HCT116 (cell line): Measurements from ENCODE around the gene LRRFIP1. TPM values are rescaled to one million over a fixed set of nuclear protein-coding genes. Genes with fewer than 3 reads are reported as not detected.

Experiments used
- ATAC-seq: fragments of 200-7000 bp; cut with Tn5 transposase; 2 replicates; pipeline ENCODE4 v1.9.1; 2020; ENCODE audit warnings: mild to moderate bottlenecking, moderate library complexity
- BruUV-seq: library from RNA; stranded (reverse); fragments of 400-500 nt; replicated peaks from 2 replicates; lab custom pipeline; 2021; lab: Mats Ljungman, UMichigan
- CTCF ChIA-PET: fragments of 300-600 bp; sonication (Branson Sonifier 250); formaldehyde crosslinking; loops from one replicate; lab custom pipeline; 2021; ENCODE audit warnings: antibody characterized with exemption; lab: Charles Lee
- POLR2A ChIA-PET: fragments of 300-600, 350-600 bp; sonication (Branson Sonifier 250); formaldehyde crosslinking; loops from one replicate; lab custom pipeline; 2021; ENCODE audit warnings: antibody characterized with exemption; lab: Charles Lee
- RAD21 ChIA-PET, 2 experiments: fragments of 300-600 bp; sonication (Branson Sonifier 250); formaldehyde crosslinking; loops; one replicate each; lab custom pipeline; 2023; ENCODE audit warnings: low total read pairs in 2 of 2; ENCODE audit not compliant: uncharacterized antibody in 2 of 2, unreplicated experiment in 2 of 2, low non-redundant PET in 1 of 2; lab: Charles Lee
- DNase-seq: peaks from one replicate; pipeline ENCODE4 v3.0.0-alpha.2; 2010; ENCODE audit warnings: low read depth, low spot score
- H2AFZ ChIP-seq: fragments of 200-600 bp; shearing (Covaris generic), sonication (generic); 2 replicates; pipeline ENCODE4 v1.6.1; 2017; ENCODE audit warnings: low read depth, mixed run types, mixed read lengths, antibody characterized with exemption, low read length; ENCODE audit not compliant: poor library complexity, severe bottlenecking
- H3K27ac ChIP-seq: 2 replicates; pipeline ENCODE4 v1.5.1; 2012; ENCODE audit warnings: low read depth, low read length
- H3K27me3 ChIP-seq: fragments of 200-600 bp; sonication (generic); 2 replicates; pipeline ENCODE4 v1.6.1; 2016; ENCODE audit warnings: mixed run types, low read length, mixed read lengths; ENCODE audit not compliant: insufficient read depth
- H3K36me3 ChIP-seq, 2 experiments: fragments of 200-500 bp in 1 of 2; fragments of 200-600 bp in 1 of 2; sonication (Bioruptor generic) in 1 of 2; sonication (generic) in 1 of 2; 2 replicates each; pipeline versions ENCODE4 v1.5.1 to v1.6.1; 2014 to 2016; ENCODE audit warnings: low read length in 2 of 2, inconsistent platforms in 1 of 2, mixed read lengths in 1 of 2, mixed run types in 1 of 2; ENCODE audit not compliant: insufficient read depth in 2 of 2, control insufficient read depth in 1 of 2
- H3K4me1 ChIP-seq, 2 experiments: fragments of 200-600 bp in 1 of 2; sonication (generic) in 1 of 2; 2 replicates each; pipeline versions ENCODE4 v1.5.1 to v1.6.1; 2012 to 2017; ENCODE audit warnings: low read length in 2 of 2, inconsistent platforms in 1 of 2, mild to moderate bottlenecking in 1 of 2, mixed read lengths in 1 of 2, mixed run types in 1 of 2, moderate library complexity in 1 of 2; ENCODE audit not compliant: insufficient read depth in 2 of 2, control insufficient read depth in 1 of 2
- H3K4me2 ChIP-seq: fragments of 200-600 bp; sonication (generic); 2 replicates; pipeline ENCODE4 v1.6.1; 2017; ENCODE audit warnings: mixed run types, low read length, mixed read lengths
- H3K4me3 ChIP-seq, 2 experiments: fragments of 200-600 bp in 1 of 2; sonication (generic) in 1 of 2; replicated peaks in 1 of 2; 2 replicates each; pipeline ENCODE4 v1.5.1; 2011 to 2016; ENCODE audit warnings: low read length in 2 of 2, control low read depth in 1 of 2, low read depth in 1 of 2, mild to moderate bottlenecking in 1 of 2, mixed read lengths in 1 of 2, mixed run types in 1 of 2
- H3K79me2 ChIP-seq: fragments of 200-600 bp; sonication (generic); 2 replicates; pipeline ENCODE4 v1.6.1; 2017; ENCODE audit warnings: mild to moderate bottlenecking, mixed run types, low read length, moderate library complexity, mixed read lengths; ENCODE audit not compliant: insufficient read depth
- H3K9ac ChIP-seq: fragments of 200-600 bp; sonication (generic); 2 replicates; pipeline ENCODE4 v1.6.1; 2016; ENCODE audit warnings: low read length, mixed read lengths
- H3K9me2 ChIP-seq: fragments of 200-600 bp; sonication (generic), shearing (Covaris generic); 2 replicates; pipeline ENCODE4 v1.6.1; 2017; ENCODE audit warnings: mixed run types, mild to moderate bottlenecking, moderate library complexity; ENCODE audit not compliant: insufficient read depth
- H3K9me3 ChIP-seq, 2 experiments: fragments of 200-500 bp in 1 of 2; fragments of 200-600 bp in 1 of 2; sonication (Bioruptor generic) in 1 of 2; sonication (generic) in 1 of 2; 2 replicates each; pipeline ENCODE4 v1.6.1; 2014 to 2017; ENCODE audit warnings: low read length in 2 of 2, mixed read lengths in 2 of 2, inconsistent platforms in 1 of 2, low read depth in 1 of 2, mild to moderate bottlenecking in 1 of 2, mixed run types in 1 of 2, moderate library complexity in 1 of 2; ENCODE audit not compliant: control insufficient read depth in 1 of 2, insufficient read depth in 1 of 2
- H4K20me1 ChIP-seq: fragments of 200-600 bp; sonication (generic), shearing (Covaris generic); 2 replicates; pipeline ENCODE4 v1.6.1; 2017; ENCODE audit warnings: mixed run types, mild to moderate bottlenecking, moderate library complexity; ENCODE audit not compliant: insufficient read depth
- ATF3 ChIP-seq: IDR thresholded peaks from 2 replicates; pipeline ENCODE4 v1.6.1; 2012
- CBX3 ChIP-seq: IDR thresholded peaks from 2 replicates; pipeline ENCODE4 v1.6.1; 2012; ENCODE audit warnings: low read depth
- CTCF ChIP-seq, 3 experiments: fragments of 200-600 bp in 1 of 3; sonication (generic) in 1 of 3; IDR thresholded peaks in 2 of 3; conservative IDR thresholded peaks in 1 of 3; 2 replicates each; pipeline ENCODE4 v1.5.1; 2012 to 2017; ENCODE audit warnings: low read depth in 2 of 3, low read length in 2 of 3, antibody characterized with exemption in 1 of 3, borderline replicate concordance in 1 of 3, control low read depth in 1 of 3, mild to moderate bottlenecking in 1 of 3, mixed read lengths in 1 of 3, mixed run types in 1 of 3, moderate library complexity in 1 of 3; ENCODE audit not compliant: insufficient read depth in 1 of 3
- EZH2 ChIP-seq: fragments of 200-600 bp; sonication (generic); IDR thresholded peaks from 2 replicates; pipeline ENCODE4 v1.6.1; 2017; ENCODE audit warnings: antibody characterized with exemption, mixed run types
- JUND ChIP-seq: IDR thresholded peaks from 2 replicates; pipeline ENCODE4 v1.6.1; 2012
- MAX ChIP-seq: IDR thresholded peaks from 2 replicates; pipeline ENCODE4 v1.6.1; 2012
- POLR2A ChIP-seq: IDR thresholded peaks from 2 replicates; pipeline ENCODE4 v1.7.0; 2011; ENCODE audit warnings: borderline replicate concordance; ENCODE audit not compliant: insufficient read depth, insufficient read length; ENCODE audit errors: extremely low read depth
- POLR2AphosphoS5 ChIP-seq: IDR thresholded peaks from 2 replicates; pipeline ENCODE4 v1.6.1; 2011; ENCODE audit warnings: mild to moderate bottlenecking, low read depth, low read length, moderate library complexity
- RAD21 ChIP-seq: IDR thresholded peaks from 2 replicates; pipeline ENCODE4 v1.6.1; 2012; ENCODE audit warnings: low read depth, mild to moderate bottlenecking
- SIN3A ChIP-seq: IDR thresholded peaks from 2 replicates; pipeline ENCODE4 v1.6.1; 2012; ENCODE audit warnings: low read depth
- SP1 ChIP-seq: IDR thresholded peaks from 2 replicates; pipeline ENCODE4 v1.6.1; 2012; ENCODE audit warnings: low read depth
- TCF7L2 ChIP-seq: IDR thresholded peaks from 2 replicates; pipeline ENCODE4 v1.7.0; 2011; ENCODE audit warnings: borderline replicate concordance, inconsistent platforms; ENCODE audit not compliant: insufficient read depth, insufficient read length; ENCODE audit errors: extremely low read depth
- ZBTB33 ChIP-seq: IDR thresholded peaks from 2 replicates; pipeline ENCODE4 v1.6.1; 2011; ENCODE audit warnings: mild to moderate bottlenecking, low read length, moderate library complexity; ENCODE audit not compliant: insufficient replicate concordance; ENCODE audit errors: extremely low read depth
- ZNF274 ChIP-seq: fragments of 200-500 bp; sonication (Bioruptor generic); IDR thresholded peaks from 2 replicates; pipeline ENCODE4 v1.6.1; 2014; ENCODE audit warnings: mild to moderate bottlenecking, low read depth, low read length, inconsistent platforms
- intact Hi-C: fragments of 100-400 bp; cut with micrococcal nuclease; formaldehyde crosslinking; loops from 2 replicates; pipeline ENCODE4 v1.10.0; 2022
- total RNA-seq: library from RNA; stranded (reverse); gene quantifications from one replicate; pipeline ENCODE4 v1.2.1, GENCODE V29; 2021; ENCODE audit not compliant: unreplicated experiment

Gene LRRFIP1
- total RNA-seq, 1 experiment from 2014 or later: 76.9 TPM

GRCh38 chr2:237744613-237745249 lies 117.3 kb downstream of the LRRFIP1 start:
- H3K27me3 ChIP-seq: no peaks in the 10 kb centered on the region
- H4K20me1 ChIP-seq: peaks cover 12% of the 10 kb centered on the region
- no peak overlapping the region for H3K27ac ChIP-seq
- no peaks in the 10 kb centered on the region for H3K9me2 ChIP-seq
- H3K9me3 ChIP-seq: no peaks in the 10 kb centered on the region
- ChIA-PET RAD21 (interaction anchor here (1.2 to 1.5 kb wide), 2 partner anchors 71 to 73 kb away, joined by 5 to 7 read pairs; no protein-coding TSS in a partner anchor), CTCF (interaction anchor here (1.0 to 7.9 kb wide), 15 partner anchors 11 to 273 kb away, joined by 3 to 70 read pairs (median 4); no protein-coding TSS in a partner anchor)
- intact Hi-C loops: loop anchor here (1.0 to 10.0 kb wide), 2 partner anchors 71 to 230 kb away; no protein-coding TSS in a partner anchor
- peak; percentile 89 for ATAC-seq
- no peak overlapping the region for H2AFZ ChIP-seq
- no peak overlapping the region for H3K9ac ChIP-seq
- TF ChIP-seq SIN3A (no peak), CTCF (IDR thresholded peaks at IDR 0.05 in 2 of 3, conservative IDR thresholded peaks at IDR 0.05 in 1 of 3; ENCODE audit: borderline replicate concordance in 1 of 3, insufficient read depth in 1 of 3, low read depth in 2 of 3, low read length in 2 of 3) (peak; percentile 89 to 98 (median 95)), ZBTB33 (no peak), POLR2A (no peak), RAD21 (peak; percentile 97), CBX3 (no peak), POLR2AphosphoS5 (no peak), ATF3 (no peak), JUND (no peak), EZH2 (no peak), SP1 (no peak), ZNF274 (no peak), TCF7L2 (no peak), MAX (no peak)
- TF ChIP-seq, all 23 proteins: peak for 2
- H3K4me3 ChIP-seq: no peak overlapping the region
- H3K4me2 ChIP-seq: no peak overlapping the region
- H3K36me3 ChIP-seq: peaks cover under 1 to 8% of the 10 kb centered on the region in 2 experiments; a peak in 1 of 4 replicates
- H3K79me2 ChIP-seq: peaks cover 57% of the 10 kb centered on the region
- POLR2A ChIA-PET: no interaction called here
- peak; percentile 23 for DNase-seq
- BruUV-seq: no TSS peak
- peaks cover 3 to 19% of the 10 kb centered on the region in 2 experiments; a peak in 2 of 4 replicates for H3K4me1 ChIP-seq
